DMS 273 (cell line): ENCODE results near the gene MAGI2.
A peak's percentile ranks its signal among the peaks of the same experiment; 100 is the strongest.
"Not testable (repeated sequence)": the region's sequence is repeated elsewhere in the genome, so short reads cannot be mapped to it uniquely, and the experiment has no call there.

Experiments
- DNase-seq: peaks from one replicate; lab custom pipeline; 2025; ENCODE audit not compliant: unreplicated experiment; lab: John Stamatoyannopoulos, UW

The MAGI2 gene

DNA sequence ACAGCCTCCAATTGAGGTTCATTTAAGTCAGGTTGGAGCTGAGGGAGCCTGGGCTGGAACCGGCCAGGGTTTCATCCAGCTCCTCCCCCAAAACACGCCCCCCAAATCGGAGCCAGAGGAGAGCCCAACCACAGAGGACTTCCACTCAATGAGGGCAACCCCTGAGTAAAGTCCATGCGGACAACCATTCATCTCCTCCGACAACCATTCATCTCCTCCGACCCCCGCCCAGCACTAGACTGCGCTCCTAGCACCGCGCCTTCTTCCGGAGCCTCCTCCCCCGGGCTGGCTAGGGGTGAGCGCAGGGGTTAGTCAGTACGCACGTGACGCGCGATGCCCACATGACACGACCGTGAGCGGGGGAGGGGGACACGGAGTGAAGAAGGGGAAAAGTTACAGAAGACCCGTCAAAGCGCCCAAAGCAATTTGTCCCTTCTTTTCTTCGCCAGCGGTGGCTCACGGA is 1.4 kb downstream of the MAGI2 start:
- peak; percentile 95 for DNase-seq

DNA sequence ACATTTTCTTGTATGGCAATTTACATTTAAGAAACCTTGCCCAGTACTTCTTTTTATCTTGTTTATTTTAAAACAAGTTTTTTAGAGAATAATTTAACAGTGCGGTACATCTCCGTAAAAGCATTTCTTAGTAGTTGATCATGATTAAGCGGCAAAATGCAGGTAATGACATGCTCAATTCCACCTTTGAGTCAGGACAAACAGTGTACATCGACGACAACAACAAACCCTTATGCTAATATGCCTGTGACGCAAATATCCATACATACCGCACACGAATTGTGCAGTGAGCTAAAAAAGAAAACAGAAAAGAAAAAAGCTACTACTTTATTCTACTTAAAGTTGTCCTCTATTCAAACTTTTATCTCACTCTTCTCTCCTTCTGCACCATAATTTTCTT is 1.9 kb downstream of the MAGI2 start:
- no peak for DNase-seq

DNA sequence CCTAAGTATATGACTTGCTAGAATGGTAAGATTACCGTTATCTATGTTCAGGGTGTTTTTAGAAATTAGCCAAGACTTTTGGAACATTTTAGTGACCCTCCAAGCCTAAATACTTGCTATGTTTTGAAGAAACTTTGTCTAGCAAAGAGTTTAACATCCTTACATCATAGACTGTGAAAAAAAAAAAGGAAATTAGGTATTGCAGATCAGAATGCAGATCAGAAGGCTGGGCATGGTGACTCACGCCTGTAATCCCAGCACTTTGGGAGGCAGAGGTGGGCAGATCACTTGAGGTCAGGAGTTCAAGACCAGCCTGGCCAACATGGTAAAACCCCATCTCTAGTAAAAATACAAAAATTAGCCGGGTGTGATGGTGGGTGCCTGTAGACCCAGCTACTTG is 10.7 kb downstream of the MAGI2 start:
- not testable (repeated sequence) for DNase-seq

DNA sequence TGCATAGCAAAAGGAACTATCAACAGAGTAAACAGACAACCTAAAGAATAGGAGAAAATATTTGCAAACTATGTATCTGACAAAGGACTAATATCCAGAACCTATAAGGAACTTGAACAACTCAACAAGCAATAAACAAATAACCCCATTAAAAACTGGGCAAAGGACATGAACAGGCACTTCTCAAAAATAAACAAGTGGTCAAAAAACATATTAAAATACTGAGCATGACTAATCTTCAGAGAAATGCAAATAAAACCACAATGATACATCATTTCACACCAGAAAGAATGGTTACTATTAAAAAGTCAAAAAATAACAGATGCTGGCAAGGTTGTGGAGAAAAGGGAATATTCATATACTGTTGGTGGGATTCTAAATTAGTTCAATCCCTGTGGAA is 17.1 kb downstream of the MAGI2 start:
- no peak for DNase-seq

DNA sequence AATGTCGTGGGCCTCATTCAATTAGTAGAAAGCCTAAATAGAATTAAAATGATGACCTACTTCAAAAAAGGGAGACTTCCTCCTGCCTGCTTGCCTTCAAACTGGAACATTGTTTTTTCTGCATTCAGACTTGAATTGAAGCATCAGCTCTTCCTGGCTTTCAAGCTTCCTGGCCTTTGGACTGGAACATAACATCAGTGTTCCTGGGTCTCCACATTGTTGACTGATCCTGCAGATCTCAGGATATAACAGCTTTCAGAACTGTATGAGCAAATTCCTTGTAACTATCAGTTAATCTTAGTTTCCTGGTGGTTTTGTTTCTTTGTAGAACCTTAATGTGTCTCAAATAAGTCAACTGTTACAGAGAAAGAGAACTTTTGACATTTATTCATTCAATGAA is 18.6 kb downstream of the MAGI2 start:
- no peak for DNase-seq

DNA sequence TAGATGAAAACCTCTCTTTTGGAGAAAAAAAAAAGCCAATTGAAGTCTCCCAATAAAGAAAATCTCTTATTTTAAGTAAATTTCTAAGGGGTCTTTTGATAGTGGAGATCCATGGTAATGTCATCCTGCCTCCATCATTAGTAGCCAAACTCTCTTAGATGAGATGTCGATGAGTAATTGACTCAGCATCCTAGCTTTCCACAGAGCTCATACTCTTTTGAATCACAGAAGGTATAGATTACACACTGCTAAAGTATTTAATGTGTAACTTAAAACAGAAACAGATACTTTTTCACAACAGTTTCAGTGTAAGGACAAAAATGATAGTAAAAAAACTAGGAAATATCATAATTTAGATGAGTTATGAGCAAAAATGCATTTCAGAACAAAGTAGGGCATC is 19.4 kb downstream of the MAGI2 start:
- no peak for DNase-seq

DNA sequence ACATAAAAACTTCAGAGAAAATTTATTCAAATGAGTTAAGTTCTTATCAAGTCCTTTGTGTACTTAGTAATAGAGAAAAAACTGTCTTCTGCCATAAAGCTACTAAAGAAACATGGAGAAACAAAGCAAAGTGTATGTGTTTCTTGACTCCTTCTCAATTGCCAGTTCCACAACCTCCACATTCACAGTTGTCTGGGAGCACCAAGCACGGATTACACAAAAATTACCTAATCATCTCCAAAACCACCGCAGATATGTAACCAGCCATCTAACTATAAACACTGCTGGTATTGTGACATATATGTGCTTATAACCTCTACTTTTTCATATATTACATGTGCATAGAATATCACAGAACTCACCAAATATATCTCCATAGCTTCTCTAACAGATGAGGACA is 23.1 kb downstream of the MAGI2 start:
- no peak for DNase-seq

DNA sequence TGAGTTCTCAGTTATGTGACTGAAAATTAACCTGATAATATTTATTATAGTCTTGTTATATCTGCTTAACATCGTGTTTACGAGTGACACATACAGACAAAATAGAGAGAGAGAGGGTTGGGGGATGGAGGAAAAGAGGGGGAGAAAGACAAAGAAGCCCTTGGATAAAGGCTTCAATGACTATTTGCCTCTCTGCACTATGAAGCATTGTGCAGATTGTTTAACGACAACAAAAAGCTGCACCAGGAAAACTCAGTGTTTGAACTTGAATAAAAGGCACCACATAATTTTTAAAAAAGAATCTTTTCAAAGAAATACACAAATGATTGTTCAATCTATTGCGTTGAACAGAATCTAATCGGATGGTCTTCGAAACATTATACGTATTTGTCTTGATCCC is 27.8 kb downstream of the MAGI2 start:
- DNase-seq = no peak

DNA sequence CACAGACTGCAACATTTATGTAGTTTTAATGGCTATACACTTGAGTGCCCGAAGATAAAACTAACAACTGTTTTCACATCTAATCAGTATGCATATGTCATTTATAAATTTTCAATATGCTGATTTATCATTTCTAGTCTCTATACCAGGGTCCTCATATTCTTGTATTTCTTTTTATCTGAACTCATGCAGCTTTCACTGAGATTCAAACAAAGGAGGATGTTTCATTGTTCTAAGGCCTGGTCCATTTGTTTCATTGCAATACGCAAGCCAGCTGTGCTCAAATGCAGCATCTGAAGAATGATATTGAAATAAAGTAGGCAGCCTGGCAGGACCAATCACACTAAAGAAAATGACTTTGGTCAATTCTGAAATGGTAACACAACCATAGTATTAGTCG is 31.7 kb downstream of the MAGI2 start:
- no peak for DNase-seq

DNA sequence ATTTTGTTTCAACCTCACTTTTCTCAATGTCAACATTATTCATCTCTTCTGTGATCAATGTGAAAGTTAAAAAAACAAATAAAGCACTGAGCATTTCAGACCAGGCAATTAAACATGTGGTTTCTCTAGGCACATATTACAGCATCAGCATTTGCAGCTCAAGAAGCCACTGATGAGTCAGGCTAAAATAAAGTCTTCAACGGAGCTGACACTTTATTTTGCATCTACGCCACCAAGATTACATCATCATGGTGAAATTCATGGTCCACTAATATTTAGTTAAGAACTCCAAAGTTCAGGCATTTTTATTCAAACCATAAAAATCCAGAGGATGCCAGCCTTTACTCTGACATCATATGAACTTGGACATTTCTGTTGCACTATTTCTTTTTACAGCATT is 33.0 kb downstream of the MAGI2 start:
- peak; percentile 5 for DNase-seq

DNA sequence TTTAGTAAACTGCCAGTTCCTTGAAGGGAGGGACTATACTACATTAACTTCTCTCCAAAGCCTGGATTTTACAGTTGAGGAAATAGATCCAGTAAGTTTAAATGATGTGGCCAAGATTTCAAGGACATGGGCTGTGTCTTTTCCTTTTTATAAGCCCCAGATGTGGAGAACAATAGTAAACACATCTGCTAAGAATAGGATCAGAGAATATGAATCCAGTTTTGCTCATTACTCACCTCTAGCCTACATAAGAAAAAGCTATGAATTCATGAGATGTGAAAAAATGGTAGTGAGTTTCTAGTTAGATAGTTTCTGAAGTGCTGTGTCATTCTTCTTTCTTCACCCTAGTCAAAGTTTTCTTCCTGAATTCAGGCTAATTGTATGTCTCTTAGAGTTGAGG is 38.6 kb downstream of the MAGI2 start:
- no peak for DNase-seq

DNA sequence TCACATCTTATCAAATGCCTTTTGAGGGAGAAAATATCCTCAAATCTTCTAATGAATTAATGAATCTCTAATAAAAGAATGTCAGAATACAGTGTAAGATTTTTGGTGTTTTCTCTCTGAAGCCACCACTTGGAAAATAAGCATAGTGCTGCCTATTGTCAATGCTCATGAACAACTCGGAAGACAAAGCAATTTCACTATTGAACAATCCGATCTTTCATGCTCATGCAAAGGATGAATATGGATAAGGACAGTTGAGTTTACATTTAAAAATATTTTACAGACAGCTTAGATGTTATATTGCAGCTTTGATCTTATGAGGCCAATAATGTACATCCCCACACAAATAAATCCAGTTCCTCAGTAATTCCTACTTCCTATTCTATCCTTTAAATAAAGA is 40.6 kb downstream of the MAGI2 start:
- no peak for DNase-seq

DNA sequence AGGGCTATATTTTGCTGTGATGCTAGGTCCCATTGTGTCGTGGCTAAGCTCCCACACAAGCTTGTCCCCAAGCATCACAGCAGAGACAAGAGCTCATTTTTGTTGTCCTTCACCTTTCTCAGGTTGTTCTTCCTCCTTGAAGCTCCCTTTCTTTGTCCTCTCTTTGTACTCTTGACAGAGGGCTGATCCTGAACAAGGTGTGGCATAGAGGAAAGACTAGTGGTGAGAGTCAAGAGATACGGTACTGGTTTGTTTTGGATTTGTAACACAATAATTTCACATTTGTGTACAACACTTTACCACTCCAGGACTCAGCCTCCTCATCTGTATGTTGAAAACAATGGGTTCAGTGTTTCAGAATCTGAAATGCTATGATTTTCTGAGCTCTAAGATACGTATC is 41.0 kb downstream of the MAGI2 start:
- DNase-seq = no peak

DNA sequence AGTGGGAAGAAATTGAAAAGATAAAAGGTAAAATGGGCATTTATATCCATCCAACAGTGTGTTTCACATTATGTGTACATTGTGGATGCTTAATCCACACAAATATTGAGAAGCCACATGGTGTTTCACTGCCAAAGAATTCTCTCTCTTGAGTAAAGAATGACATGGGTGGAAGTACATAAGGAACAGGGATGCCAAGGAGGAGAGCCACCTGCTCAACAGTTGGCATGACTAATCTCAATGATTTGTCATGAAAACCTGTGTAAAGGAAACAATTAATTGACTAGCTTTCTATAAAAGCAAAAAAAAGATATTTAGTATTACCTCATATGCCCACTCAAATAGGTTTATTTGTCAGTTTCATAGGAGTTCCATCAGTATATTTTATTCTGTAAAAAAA is 43.1 kb downstream of the MAGI2 start:
- DNase-seq = no peak

DNA sequence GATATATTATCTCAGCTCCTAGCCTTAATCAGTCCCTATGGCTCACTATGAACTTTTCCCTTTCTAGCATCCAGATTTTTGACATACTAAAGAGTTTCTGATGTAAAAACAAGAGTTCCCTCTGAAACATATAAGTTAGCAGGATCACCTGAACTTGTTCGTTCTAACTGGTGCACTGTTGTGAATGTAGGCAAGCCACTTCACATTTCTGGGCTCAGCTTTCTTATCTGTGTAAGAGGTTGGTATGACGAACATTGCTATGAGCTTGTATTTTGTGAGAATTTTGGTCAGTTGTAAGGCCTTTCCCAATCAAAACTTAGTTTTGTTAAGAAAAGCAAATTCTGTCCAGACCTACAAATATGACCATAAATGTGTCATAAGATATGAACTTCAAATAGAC is 46.1 kb downstream of the MAGI2 start:
- no peak for DNase-seq

DNA sequence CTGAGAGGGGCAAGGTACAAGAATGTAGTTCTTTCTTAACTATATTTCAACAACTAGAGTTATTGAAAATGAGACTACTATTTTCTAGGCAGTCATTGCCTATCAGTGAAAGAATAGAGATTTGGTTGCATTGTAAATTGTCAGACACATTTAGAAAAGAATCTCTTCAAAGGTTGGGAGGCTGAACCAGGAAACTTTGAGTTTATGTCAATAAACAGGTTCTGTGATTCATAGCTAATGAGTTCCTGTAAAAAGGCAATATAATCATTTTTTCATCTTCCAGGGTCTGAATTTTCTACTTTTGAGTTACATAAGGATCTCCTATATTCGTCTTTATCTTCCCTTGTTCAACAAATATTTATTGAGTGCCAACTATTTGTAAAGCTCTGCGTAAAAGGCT is 47.1 kb downstream of the MAGI2 start:
- no peak for DNase-seq

DNA sequence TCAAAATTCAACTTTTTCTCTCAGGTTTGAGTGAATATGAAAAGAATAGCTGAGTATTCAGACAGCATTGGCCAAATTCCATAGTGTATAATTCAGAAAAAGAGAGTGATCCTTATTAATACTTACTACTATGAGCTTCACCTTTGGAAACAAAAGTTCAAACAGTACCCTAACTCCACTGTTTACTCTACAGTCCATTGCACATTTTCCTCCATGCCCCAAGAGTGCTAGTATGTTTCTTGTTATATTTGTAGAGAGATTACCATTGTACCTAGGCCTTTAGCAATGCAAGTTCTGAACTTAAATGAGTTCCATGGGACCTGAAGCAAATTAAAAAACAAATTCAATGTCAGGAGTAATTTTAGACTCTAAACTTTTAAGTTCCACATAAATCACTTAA is 48.1 kb downstream of the MAGI2 start:
- no peak for DNase-seq

DNA sequence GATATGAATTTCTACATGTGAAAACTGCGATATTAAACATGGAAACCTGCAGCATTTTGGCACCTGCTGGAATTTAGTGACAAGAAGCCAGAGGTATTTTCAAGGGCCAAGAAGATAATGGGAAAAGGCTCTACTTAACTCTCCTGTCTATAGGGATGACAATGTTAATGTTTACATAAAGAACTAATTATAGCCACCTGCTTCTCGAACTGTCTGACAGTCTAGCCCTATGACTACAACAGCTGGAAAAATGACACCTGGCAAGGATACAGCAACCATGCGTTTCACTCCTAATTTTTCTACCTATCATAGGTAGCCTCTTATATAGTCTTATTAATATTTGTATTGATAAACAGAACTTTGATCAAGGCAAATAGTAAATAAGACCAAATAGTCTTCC is 49.6 kb downstream of the MAGI2 start:
- peak; percentile 6 for DNase-seq

DNA sequence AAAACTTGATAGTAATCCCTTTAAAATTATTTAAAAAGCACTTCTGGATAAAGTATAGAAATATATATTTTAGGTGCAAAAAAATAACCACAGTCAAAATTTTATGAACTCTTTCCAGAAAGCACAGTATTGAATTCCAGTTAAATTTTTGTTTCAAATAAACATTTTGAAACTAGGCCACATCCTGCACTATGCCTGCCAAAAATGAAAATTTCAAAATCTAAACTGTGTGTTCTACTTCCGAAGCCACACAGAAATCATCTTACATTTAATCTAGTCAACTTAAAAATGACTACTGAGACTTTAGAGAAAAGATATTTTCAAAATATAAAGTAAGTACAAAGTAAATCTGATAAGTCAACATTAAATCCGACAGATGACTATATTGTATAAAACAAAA is 50.0 kb downstream of the MAGI2 start:
- DNase-seq = no peak

DNA sequence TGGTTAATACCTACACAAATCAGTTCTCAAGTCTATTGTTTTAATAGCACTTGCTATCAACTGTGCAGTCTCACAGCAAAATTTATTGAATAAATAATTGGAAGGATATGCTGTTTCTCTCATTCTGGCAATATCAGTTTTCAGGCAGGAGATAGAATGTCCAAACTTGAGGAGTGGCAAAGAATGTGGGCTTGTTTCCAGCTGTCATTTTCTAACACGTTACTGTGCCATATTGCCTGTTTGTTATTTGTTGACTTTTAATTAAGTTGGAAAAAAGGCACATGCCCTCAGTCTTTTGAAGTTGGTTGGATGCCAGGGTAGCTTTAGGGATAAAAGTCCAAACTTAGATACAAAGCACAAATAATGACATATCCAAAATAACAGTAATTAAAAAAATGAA is 52.2 kb downstream of the MAGI2 start:
- peak; percentile 52 for DNase-seq

DNA sequence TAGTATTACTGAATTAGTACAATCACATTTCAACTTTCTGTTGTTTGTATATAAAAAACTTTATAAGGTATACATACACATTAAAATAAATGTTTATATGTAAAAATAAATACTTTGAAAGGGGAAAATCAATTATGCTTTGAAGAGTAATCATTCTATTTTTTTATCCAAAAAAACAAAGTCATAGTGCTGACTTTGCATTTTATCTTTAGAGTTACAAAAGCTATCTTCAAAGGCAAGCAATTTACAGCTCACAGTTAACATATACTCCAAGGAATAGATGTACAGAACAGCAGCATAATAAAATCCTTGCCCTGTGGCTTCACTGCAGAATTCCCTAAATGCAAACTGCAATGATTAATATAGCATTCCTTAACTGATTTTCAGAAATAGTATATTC is 53.2 kb downstream of the MAGI2 start:
- DNase-seq = no peak

DNA sequence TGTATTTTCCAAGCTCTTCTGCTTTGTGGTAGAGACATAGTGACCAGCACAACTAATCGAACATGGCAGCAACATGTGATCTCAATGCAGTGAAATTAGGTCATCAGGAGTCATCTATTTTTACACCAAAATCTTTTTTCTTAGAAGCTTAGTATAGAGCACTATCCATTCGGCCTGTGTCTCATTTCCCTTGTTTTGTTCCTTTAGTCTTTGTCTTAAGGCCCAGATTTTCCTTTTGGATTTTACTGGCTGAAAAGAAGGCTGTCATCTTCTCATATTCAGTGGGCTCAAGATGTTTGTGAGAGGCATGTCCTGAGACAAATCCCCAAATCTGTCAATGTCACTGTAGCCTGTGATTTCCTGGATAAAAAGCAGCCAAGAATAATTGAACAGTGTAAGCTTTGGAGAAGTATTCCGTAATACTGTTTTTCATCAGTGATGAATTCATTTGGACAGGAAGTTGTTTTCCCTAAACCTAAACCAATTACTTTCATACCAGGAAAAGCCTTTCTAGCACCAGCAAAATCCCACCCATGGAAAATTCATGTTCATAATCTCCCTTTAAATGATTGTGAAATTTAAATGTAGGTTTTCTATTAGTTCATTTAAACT is 55.2 kb downstream of the MAGI2 start:
- DNase-seq = no peak

DNA sequence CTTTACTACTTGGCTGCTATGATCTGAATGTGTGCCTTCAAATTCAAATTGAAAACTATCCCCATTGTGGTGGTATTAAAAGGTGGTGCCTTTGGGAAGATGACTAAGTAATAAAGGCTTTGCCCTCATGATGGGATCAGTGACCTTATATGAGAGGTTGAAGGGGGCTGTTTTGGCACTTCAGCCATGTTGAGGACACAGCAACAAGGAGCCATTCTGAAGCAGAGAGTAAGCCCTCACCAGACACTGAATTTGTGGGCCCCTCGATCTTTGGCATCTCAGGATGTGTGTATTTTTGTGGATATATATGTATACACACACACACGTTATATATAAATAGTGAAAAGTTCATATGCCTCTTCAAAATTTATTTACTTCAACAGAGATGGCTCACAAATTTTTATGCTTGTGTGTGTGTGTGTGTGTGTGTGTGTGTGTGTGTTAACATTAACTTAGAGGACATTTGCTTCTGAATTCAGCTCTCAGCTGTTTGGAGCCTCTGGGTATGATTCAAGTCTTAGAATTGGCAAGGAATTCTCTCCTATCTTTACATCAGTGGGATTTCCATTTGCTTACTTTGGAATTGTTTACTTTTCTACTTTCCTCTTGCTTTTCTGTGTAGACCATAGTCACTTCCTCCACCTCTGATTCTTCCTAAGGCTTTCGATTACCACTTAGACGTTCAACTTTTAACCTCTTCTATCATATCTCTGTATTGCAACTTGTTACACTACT is 66.6 kb downstream of the MAGI2 start:
- no peak for DNase-seq
